ENCODE data around the gene KIAA1328. TPM values are rescaled to one million over a fixed set of nuclear protein-coding genes. Genes with fewer than 3 reads are reported as not detected.

Gene KIAA1328
- total and polyA plus RNA-seq, 2 donors (not counting 3 experiments of a cell fraction or from before 2014, with no cell fraction given) = 2.7 to 6.5 TPM

DNA sequence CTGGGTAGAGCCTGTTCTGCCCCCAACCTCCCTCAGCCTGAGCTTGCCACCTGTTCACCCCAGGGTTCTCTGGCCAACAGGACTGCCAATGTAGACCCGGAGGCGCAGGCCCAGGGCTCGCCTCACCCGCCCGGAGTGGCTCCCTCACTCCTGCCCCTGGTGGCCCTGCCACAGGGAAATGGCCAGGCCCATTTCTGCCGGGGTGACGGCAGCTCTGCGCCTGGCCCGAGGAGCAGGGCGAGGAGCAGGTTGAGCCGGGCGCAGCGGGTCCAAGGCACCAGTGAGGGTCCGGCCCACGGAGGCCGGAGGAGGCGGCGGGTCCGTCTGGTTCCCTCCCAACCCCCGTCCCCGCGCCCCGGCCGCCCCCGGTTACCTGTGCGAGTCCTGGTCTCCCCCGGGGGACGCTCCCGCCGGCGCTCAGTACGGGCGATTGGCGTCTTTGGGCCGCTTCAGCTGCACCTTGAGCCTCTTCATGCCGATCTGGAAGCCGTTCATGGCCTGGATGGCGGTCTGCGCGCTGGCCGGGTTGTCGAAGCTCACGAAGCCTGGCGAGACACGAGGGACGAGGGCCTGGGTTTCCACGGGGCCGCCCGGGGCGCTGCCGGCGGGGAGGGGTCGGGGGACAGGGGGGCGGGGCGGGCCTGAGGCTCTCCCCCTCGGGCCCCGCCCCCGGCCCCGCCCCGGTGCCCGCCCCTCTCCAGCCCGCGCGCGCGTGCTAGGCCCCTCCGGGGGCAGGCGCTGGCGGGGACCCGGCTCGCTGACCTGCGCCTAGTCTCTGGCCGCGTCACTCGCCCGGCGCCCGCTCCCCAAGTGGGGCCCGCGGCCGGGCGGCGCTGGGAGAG lies 424.7 kb downstream of the KIAA1328 start:
- peaks cover 21 to 28% of the 10 kb centered on the region in 2 experiments for H3K27me3 ChIP-seq (ENCODE audit: control insufficient read depth in 2 of 2, insufficient read depth in 2 of 2, low read length in 2 of 2)
- POLR2A ChIA-PET = no interaction called here
- DNase-seq (ENCODE audit: low read depth, low spot score) (no peak), FAIRE-seq (no peak)
- no peaks in the 10 kb centered on the region for H3K36me3 ChIP-seq (ENCODE audit: control insufficient read depth in 2 of 2, extremely low read depth in 1 of 2, insufficient read depth in 2 of 2, low read length in 2 of 2)
- no peaks in the 10 kb centered on the region for H3K9me3 ChIP-seq (replicated peaks; ENCODE audit: control insufficient read depth, insufficient read depth, low read length)
- intact Hi-C loops (cut with micrococcal nuclease) (no loop called here), dilution Hi-C loops (cut with MboI; ENCODE audit: extremely low pct_ligation_motif_present, low sequenced_read_pairs) (no loop called here)
- no peaks in the 10 kb centered on the region for H4K20me1 ChIP-seq (replicated peaks; ENCODE audit: control insufficient read depth, extremely low read depth, insufficient read depth, low read length)
- H3K9ac ChIP-seq (replicated peaks; ENCODE audit: extremely low read depth, insufficient read depth, low read length) = no peak overlapping the region
- no peak overlapping the region for H3K27ac ChIP-seq (ENCODE audit: insufficient read depth, low read depth, low read length)
- H2AFZ ChIP-seq (ENCODE audit: low read depth, low read length) = no peak overlapping the region
- no TSS peak for BruUV-seq (replicated peaks)
- peak overlapping the region in 1 of 3 experiments; percentile 18 for H3K4me3 ChIP-seq (replicated peaks in 1 of 3; ENCODE audit: insufficient read depth in 1 of 3, low read depth in 1 of 3, low read length in 3 of 3)
- CTCF ChIA-PET = no interaction called here
- no peak overlapping the region for H3K4me2 ChIP-seq (ENCODE audit: insufficient read depth, low read length)
- TF ChIP-seq POLR2AphosphoS5 (IDR thresholded peaks at IDR 0.05; ENCODE audit: insufficient read depth, low read depth, low read length) (no peak), FOS (IDR thresholded peaks at IDR 0.05; ENCODE audit: borderline replicate concordance, insufficient read depth, low read length) (no peak), MYC (IDR thresholded peaks at IDR 0.05; ENCODE audit: low read depth, low read length) (no peak), POLR2A (IDR thresholded peaks at IDR 0.05; ENCODE audit: low read depth, low read length) (no peak), JUN (IDR thresholded peaks at IDR 0.05; ENCODE audit: borderline replicate concordance, insufficient read depth, insufficient read length, low read depth) (no peak), MAX (IDR thresholded peaks at IDR 0.05; ENCODE audit: insufficient read depth, insufficient read length) (no peak), GATA2 (IDR thresholded peaks at IDR 0.05; ENCODE audit: insufficient read depth, insufficient read length, low read depth, low read length) (no peak), EZH2 (IDR thresholded peaks at IDR 0.05; ENCODE audit: borderline replicate concordance, low read depth, low read length, severe bottlenecking) (no peak)
- TF ChIP-seq, protein P1, sequence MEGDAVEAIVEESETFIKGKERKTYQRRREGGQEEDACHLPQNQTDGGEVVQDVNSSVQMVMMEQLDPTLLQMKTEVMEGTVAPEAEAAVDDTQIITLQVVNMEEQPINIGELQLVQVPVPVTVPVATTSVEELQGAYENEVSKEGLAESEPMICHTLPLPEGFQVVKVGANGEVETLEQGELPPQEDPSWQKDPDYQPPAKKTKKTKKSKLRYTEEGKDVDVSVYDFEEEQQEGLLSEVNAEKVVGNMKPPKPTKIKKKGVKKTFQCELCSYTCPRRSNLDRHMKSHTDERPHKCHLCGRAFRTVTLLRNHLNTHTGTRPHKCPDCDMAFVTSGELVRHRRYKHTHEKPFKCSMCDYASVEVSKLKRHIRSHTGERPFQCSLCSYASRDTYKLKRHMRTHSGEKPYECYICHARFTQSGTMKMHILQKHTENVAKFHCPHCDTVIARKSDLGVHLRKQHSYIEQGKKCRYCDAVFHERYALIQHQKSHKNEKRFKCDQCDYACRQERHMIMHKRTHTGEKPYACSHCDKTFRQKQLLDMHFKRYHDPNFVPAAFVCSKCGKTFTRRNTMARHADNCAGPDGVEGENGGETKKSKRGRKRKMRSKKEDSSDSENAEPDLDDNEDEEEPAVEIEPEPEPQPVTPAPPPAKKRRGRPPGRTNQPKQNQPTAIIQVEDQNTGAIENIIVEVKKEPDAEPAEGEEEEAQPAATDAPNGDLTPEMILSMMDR (IDR thresholded peaks at IDR 0.05; ENCODE audit: extremely low read depth in 1 of 2, insufficient read depth in 1 of 2, low read depth in 1 of 2, low read length in 2 of 2) = no peak
- H3K9me1 ChIP-seq (replicated peaks; ENCODE audit: control insufficient read depth, extremely low read depth, insufficient read depth, low read length) = no peaks in the 10 kb centered on the region
- H3K79me2 ChIP-seq (ENCODE audit: control insufficient read depth, insufficient read depth, low read length) = no peaks in the 10 kb centered on the region
- no peaks in the 10 kb centered on the region for H3K4me1 ChIP-seq (ENCODE audit: control insufficient read depth, extremely low read depth, insufficient read depth, low read length)
